ENCODE data around the gene BDP1.
"Not testable (repeated sequence)": the region's sequence is repeated elsewhere in the genome, so short reads cannot be mapped to it uniquely, and the experiment has no call there.

DNA sequence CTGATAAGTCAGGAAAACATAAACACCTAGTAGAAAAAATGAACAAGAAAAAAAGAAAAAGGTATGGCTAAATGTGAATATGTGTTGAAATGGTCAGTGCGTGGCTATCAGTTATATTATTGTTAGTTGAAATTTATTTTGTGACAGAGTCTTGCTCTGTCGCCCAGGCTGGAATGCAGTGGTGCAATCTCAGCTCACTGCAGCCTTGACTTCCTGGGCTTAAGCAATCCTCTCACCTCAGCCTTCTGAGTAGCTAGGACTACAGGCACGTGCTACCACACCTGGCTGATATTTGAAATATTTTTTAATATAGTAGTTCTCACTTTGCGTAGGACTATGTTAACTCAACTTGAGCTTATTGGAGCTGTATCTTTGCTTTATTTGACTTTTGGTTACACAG lies 38.8 kb downstream of the BDP1 start:
- TF ChIP-seq FOXK2 (IDR thresholded peaks at IDR 0.05); NFRKB (IDR thresholded peaks at IDR 0.05); ELF4 (IDR thresholded peaks at IDR 0.05); SP1 (IDR thresholded peaks at IDR 0.05); FOXA1 (IDR thresholded peaks at IDR 0.05); BHLHE40 (IDR thresholded peaks at IDR 0.05; ENCODE audit: borderline replicate concordance): not testable (repeated sequence)
- TF ChIP-seq, protein P1, sequence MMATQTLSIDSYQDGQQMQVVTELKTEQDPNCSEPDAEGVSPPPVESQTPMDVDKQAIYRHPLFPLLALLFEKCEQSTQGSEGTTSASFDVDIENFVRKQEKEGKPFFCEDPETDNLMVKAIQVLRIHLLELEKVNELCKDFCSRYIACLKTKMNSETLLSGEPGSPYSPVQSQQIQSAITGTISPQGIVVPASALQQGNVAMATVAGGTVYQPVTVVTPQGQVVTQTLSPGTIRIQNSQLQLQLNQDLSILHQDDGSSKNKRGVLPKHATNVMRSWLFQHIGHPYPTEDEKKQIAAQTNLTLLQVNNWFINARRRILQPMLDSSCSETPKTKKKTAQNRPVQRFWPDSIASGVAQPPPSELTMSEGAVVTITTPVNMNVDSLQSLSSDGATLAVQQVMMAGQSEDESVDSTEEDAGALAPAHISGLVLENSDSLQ (IDR thresholded peaks at IDR 0.05): not testable (repeated sequence)
